ENCODE measurements around the gene ATG13.

GRCh38 chr11:46668480-46669085 lies 51.2 kb downstream of the ATG13 start:
- TF ChIP-seq POLR2AphosphoS5 (IDR thresholded peaks at IDR 0.05) (no peak), CTCF (IDR thresholded peaks at IDR 0.05) (no peak)
